RPMI8226 (cell line): ENCODE data around the gene SUPT3H.

Source experiments
- DNase-seq: peaks from one replicate; pipeline ENCODE4 v3.0.0-alpha.2; 2015

SUPT3H gene

DNA sequence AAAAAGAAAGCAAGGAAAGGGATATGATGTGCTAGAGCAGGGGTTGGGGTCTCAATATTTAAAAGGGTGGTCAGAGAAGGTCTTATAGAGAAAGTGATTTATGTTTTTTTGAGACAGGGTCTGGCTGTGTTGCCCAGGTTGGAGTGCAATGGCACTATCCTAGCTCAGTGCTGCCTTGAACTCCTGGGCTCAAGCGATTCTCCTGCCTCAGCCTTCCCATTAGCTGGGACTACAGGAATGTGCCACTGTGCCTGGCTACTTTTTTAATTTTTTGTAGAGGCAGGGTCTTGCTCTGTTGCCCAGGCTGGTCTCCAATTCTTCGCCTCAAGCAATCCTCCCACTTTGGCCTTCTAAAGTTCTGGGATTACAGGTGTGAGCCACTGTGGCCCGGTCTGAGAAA is 557.0 kb downstream of the SUPT3H start:
- DNase-seq: no peak

DNA sequence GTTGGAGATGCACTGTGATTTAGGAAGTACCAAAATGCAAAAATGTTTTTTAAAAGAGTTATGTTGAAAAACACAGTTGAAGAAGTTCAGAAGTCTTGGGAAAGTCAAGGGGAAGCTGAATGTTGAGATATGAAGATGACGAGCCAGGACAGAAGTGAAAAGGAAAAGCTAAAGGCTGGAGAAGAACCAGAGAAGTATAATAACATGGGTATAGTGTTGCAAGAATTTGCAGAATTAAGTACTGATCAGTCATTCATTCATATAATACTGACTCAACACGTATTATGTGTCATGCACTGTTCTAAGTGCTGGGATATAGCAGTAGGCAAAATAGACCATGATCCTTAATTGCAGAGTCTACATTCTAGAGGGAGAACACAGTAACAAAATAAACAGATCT is 557.4 kb downstream of the SUPT3H start:
- no peak for DNase-seq

DNA sequence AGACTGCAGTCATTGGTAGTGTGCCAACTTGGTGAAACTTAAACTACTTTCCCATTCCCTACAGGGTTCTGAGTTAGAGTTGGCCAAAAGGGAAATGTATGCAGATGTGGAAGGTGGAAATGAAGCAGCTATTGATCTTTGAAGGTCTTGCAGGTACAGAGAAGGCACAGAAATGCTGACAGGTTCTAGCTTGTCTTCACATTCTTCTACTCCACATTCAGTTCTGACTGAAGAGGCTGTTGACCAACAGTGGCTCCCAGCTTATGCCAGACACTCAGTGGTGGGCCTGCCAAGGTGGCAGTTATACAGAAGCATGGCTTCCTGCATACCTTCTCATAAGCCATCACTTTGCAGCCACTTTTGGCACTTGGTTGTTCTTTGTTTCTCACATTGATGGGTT is 566.3 kb downstream of the SUPT3H start:
- DNase-seq: no peak

DNA sequence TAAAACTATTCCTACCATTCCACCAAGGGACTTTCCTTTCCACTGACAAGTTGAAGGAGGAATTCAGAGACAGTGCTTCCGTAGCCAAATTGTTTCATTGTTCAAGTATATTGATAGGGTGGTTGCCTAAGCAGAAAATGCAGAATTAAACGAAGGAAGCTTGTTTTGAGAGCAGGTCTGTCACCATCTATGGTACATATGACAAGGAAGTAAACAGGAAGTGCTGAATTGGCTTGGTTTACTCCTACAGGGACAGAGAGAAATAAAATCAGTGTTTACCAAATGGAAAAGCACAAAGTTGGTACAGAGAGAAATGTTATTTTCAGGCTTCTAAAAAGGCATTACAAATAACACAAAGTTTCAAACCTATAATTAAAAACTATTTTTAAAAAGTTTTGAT is 568.5 kb downstream of the SUPT3H start:
- DNase-seq: no peak

DNA sequence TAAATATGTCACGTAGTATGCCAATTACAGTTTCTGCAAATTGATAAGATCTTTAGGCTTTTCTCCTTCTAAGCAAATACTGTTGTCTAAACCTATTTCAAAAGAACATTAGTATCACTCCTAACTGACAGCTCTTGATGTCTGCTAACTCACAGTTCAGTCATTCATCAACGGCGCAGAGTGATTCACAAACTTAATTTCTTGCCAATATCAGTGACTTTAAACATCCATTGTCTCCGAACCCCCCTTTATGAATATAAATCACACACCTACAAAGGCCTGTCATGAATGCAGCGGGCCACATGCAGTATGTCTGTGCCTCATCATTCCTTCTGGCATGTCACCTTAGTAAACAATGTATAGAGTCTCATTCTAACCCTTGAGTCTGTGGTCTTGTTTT is 569.6 kb downstream of the SUPT3H start:
- no peak for DNase-seq

DNA sequence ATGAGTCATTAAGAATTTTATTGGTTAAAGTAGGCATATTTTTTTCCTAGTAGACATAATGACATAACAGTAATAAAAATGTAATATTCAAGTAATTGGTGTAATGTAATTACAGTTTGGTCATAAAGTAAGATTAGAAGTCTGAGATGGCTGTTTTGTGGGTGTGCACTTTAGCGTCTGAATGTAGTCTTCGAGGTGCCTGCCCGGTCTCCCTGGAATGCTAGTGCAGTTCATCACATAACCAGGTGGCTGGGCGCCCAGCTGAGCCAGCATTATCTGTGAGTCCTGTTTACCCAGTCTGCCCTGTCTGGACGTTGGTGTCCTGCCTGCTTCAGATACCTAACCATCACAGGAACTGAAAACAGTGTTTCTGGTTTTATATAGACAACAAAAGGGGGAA is 571.1 kb downstream of the SUPT3H start:
- peak; percentile 54 for DNase-seq

DNA sequence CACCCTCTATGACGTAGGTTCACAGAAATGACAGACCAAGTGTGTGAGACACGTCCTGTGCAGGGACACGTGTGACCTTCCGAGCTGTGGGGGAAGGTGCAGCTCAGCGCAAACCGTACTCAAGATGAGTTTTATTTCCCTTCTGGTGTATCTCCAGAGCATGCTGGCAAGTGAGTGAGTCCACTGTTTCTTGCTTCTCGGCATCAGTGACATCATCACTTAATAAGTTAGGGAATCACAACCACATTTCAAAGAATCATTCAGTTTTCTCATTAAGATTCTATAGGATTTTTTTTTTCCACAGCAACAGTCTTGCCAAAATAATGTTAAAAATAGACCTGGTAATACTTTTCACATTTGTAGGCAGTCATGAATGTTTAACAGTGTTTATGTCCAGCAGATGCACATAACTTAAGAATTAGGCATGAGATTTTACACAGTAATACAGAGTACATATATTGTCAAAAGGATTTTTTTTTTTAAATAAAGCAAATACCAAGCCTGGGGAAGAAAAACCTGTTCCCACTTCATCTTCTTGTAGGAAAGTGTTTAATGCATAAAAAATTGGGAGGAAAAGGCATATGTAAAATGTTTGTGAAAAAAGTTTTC is 572.4 kb downstream of the SUPT3H start:
- no peak for DNase-seq

DNA sequence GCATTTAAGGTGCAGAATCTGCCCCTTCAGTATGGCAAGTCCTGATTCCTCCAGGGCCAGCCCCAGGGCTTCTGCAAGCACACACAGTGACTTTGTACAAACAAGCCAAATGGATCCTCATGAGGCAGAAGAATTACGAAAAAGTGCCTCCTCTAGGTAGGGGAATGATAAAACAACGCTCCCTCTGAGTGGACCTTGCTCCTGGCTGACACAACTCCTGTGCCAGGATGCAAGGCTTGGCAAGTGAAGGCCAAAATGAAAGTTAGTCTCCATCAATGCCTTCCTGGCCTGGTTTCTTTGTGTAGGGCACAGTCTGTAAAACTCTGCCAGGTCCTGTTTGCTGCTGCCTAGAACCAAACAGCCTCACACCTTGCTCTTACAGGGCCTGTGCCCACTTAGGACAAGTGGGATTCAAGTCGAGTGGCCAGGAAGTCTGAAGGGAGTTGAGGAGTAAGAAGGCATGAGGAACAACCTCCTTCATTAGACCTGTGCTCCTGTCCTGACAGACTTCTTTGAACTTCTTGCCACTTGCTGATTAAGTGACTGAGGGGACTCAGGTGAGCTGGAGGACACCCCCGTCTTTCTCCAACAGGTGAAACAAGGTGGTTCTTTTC is 573.1 kb downstream of the SUPT3H start:
- DNase-seq: no peak

DNA sequence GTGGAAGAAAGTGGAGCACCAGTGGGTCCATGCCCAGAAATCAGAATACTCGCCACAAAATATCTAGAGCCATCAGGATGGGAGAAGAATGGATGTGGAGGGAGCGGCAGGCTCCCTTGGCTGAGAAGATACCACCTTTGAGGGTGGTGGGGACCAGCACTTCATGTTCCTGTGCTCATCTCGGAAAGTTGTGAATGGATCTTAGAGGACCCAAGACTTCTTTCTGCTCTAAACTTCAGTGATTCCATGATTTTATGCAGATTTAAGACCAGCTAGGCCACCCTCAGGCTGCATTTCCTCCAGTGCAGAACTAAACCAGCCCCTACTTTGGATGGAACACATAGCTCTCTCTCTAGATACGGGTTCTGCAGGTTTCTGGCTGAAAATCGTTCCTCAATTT is 573.7 kb downstream of the SUPT3H start:
- DNase-seq: no peak

DNA sequence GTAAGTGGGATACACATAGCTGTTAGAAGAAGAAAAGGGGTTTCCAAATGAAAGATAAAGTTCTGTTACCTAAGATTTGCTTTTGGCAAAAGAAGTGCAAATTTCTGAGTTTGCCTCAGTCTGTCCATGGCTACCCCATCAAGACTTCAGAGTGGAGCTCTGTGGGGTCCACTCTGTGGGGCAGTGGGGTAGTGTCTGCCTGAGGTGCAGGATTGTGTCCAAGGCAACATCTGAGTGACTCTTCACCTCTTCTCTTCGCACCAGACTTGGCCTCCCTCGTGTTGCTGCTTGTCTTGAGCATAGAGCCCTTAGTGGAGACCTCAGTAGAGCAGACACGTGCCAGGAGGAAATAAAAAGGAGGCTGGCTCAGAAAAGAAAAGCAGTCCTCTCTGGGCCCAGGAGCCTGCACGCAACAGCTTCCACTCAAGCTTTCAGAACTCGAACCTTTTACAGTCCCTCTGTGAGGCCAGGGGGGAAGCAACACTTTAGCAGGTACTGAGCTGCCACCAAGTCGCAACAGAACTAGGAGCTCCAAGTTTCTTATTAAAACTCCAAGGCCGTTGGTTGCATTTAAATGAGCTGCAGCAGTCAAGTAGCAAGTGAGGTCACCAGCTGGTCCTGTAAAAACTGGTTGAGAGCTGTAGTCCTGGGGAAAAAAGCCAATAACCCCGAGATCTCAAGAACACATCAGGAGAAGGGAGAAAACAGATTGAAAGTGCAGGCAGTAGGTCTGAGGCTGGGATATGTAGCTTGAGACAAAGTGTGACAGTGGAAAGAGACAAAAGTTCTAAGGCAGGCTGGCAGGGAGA is 576.7 kb downstream of the SUPT3H start:
- DNase-seq: no peak

DNA sequence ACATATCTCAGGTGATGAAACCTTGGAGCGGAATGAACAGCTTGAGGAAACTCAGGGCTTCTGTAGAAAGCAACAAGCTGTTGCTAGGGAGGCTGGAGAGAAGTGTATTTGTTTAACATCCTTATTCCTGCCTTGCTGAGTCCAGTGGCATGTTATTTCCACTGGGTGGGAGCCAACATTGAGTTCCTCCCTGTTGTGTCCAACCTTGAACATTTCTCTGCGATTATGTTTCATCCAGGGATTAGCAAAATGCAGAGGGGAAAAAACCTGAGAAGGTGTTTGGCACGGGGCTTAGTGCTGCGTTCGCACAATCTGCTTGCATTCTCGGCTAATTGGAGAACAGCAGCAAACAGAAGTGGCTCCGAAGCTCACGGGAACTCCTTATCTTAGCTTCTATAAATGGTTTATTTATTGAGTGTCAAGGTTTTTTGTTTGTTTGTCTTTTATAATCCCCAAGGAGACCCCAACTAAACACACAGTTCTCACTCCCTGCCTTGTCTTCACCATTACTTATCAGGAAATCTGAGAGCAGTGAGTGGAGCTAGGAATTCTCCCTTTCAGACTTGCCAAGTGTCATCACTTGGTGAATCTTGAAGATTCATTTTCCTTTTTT is 577.5 kb downstream of the SUPT3H start:
- DNase-seq: no peak

DNA sequence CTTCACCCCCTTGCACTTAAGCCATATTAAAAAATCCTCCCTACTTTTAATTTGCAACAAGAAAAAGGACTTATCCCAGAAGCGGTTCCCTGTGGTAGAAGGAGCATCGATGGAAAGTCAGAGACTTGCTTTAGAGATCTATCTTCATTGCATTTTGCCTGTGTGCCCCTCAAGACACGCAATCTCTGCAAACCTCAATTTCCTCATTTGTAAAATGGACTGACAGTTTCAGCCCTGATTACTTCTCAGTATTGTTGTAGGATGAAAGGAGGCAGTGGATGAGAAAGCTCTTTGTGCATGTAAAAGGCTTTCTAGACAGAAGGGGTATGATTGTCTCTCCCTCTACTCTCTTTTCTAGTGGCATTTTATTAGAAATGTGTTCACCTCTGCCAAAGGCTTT is 580.0 kb downstream of the SUPT3H start:
- DNase-seq: no peak

DNA sequence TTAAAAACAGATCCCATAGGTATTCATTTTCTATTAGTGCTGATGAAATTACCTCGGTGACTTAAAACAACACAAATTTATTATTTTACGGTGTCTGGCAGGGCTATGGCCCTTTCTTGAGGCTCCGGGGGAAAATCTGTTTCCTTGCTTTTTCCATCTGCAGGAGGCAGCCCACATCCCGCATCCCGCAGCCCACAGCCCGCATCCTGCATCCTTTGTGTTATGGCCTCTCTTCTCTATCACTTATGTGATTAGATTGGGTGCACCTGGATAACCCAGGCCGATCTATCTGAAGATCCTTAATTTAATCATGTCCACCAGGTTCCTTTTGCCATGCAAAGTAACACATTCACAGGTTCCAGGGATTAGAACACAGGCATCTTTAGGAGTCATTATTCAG is 582.4 kb downstream of the SUPT3H start:
- DNase-seq: no peak

DNA sequence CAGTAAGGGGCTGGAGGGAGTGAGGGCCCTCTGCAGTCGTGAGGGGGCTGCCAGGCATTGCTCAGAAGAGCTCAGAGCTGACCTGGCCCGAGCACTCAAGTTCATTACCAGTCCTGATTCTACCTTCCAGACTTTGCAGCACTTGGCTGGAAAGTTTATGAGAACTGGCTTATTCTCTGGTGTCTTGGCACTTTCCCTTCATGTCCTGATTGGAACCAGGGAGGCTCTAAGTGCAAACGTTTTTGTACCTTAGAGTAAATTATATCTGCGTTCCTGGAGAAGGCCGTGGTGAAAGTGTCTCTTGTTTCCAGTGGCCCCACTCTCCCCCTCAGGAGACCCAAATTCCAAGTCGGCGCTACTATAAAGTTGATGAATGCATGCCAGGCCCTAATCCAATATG is 587.9 kb downstream of the SUPT3H start:
- no peak for DNase-seq

DNA sequence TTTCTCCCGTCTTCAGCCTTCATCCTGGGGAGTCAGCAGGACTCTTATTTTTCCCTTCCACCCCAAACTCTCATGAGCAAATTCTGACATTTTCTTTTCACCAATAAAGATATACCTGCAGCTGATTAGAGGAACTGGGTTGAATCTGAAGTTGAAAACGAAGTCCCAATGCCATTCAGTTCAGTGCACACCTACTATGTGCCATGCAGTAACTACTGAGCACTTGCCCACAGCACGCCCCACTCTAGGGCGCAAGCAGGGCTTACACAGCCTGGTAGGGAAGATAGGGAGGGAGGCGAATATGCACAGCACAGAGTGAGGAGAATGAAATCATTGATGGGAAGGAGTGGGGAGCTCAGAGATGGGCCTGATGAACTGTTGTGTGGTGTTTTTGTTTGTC is 588.7 kb downstream of the SUPT3H start:
- no peak for DNase-seq

DNA sequence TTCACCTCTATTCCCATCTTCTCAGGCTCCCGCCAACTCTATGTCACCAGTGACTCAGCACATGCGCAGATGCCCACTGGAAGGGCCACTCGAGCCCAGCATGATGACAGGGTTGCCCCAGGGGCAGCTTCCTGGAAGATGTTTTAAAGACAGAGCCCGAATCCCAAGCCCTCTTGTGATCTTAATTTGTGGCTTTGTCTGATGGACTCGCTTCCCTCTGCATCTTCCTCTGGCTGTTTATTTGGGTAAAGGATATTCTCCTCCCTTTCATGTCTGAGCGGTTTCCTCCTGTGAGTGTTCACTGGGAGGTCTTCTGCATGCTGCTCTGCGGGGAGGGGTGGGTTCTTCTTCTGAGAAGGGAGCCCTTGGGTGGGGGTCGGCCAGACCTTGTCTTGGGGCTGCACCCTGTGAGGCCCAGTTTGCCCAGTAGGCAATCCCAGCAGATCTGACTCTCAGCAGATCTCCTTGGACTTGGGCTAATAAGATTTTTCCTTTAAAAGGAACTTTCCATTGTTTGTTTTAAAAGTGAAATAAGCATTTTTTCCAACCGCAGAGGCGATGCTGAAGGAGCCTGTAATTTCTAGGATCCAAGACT is 589.2 kb downstream of the SUPT3H start:
- DNase-seq: no peak

DNA sequence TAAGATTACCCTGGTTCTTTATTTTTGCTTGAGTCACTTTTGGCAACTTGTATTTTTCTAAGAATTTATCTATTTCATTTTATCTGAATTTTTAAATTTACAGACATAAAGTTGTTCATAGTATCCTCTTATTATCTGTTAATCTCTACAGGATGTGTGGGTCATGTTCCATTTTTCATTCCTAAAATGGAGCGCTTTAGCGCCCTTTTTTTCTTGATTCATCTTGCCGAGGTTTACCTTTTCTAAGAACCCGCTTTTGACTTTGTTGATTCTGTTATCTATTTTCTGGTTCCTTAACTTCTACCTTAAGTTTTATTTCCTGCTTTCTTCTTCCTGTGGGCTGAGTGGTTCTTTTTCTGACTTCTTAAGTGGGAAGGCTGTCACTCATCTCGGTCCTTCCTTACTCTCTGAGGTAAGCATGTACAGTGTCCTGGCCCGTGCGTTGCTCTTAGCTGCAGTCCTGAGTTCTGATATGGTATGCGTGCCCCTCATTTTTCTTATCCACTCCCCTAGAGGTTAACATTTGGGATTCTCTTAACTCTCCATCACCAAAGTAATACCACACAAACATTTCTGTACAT is 590.4 kb downstream of the SUPT3H start:
- DNase-seq: no peak

DNA sequence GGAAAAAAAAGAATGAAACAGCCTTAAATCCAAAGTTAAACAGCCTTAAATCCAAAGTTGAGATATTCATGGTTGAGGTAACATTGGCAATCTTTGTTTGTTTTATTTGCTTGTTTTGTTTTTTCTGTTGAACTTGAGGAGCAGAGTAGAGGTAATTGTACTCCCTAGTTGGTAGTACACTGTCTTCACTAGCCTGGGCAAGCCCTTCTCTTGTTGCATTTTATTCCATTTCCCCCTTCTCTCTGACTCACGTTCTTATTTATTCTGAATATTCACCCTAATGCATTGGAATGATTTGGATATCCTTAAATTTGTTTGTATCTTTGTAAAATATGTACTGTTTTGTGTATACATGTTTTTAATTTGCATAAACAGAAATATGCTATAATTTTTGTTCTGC is 592.6 kb downstream of the SUPT3H start:
- no peak for DNase-seq

DNA sequence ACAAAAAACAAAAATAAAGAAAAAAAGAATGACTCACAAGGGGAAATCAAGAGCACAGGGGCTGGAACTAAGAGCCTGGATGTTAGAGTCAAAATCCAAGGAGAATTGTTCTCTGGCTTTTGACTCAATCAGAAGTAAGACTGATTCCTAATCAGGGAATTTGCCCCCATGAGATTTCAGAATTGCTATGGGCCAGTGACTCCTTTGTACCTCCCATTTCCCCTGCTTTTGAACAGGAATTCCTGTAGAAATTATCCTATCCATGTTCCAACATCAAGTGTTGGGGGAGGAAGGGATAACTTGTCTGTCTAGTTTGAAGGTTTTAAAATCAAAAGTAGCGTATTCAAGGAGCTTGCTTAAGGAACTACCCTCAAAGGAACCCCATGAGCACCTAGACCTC is 593.5 kb downstream of the SUPT3H start:
- no peak for DNase-seq

DNA sequence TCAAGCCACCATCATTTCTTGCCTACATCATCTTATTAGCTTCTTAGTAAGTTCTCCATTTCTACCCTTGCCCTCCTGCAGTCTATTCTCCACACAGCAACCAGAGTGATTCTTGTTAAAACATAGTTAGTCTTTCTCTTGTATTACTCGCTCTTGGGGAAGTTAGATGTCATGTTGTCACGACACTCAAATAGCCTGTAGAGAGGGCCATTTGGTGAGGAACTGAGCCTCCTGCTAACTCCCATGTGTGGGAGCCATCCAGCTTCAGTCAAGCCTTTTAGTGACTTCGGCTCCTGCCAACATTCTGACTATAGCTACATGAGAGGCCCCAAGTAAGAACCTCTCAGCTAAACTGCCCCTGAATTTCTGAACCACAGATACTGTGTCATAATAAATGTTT is 594.8 kb downstream of the SUPT3H start:
- DNase-seq: no peak

DNA sequence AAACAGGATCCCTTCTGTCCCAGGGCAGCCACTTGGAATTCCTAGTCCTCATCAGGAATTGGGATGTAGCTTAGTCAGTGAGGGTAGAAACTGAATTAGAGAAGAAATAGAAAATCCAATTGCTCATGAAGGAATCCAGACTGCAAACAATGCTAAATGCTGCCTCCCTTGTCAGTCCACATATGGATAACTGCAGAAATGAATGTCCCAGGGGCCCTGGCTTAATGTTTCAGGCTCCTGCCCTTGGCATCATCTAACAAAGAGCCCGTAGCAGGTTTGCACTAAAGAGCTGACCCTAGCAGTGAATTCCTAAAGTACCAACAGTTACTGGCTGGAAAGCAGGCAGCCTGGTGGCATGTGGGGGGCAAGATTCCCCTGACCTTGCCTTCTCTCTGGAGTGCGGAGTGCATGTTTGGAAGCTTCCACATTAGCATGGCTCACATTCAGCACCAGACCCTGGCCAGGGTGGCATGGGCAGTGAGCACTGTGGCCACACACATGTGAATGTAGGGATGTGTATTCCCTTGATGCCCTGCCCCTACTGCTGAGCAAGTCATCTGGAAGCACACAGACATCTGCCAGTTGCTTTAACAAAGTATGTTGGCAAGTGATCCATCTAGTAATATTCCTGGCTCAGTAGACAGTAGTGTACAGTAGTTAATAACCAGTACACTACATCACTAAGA is 595.7 kb downstream of the SUPT3H start:
- no peak for DNase-seq

DNA sequence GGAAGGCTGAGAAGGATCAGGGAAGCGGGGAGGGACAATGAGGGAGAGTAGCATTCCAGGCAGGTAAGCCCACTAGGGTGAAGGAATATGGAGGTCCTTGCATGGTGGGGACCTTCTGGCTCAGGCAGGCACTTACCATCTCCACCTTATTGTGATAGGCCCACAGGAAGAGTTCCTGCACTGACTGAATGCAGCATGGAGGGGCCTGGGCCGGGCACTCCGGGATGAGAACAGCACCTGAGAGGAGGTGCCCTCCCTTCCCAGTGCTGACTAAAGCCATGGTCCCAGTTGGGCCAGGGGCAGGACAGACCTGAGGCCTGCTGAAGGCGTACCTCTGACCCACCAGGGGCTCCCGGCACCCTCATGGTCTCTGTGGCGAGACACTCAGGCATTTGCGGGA is 597.6 kb downstream of the SUPT3H start:
- no peak for DNase-seq
